K562 (cell line): Measurements from ENCODE around the gene CHAC1. TPM values are rescaled to one million over a fixed set of nuclear protein-coding genes. Genes with fewer than 3 reads are reported as not detected.
A peak's percentile ranks its signal among the peaks of the same experiment; 100 is the strongest.

ENCODE experiments used
- ATAC-seq: fragments of 200-7000 bp; cut with Tn5 transposase; 3 replicates; pipeline ENCODE4 v1.9.1; 2020; ENCODE audit warnings: moderate library complexity
- BruUV-seq: library from RNA; stranded (reverse); fragments of 400-500 nt; replicated peaks from 2 replicates; lab custom pipeline; 2021; lab: Mats Ljungman, UMichigan
- CTCF ChIA-PET: fragments of 300-600 bp; formaldehyde crosslinking; extraction: SDS; loops from one replicate; lab custom pipeline; 2021; ENCODE audit warnings: low intra/inter-chr PET ratio; lab: Yijun Ruan, JAX
- POLR2A ChIA-PET: fragments of 300-600, 350-650 bp; sonication (Branson Sonifier 250); formaldehyde crosslinking; extraction: SDS; loops from one replicate; lab custom pipeline; 2021; ENCODE audit warnings: antibody characterized with exemption, inconsistent platforms; lab: Yijun Ruan, JAX
- DNase-seq, 4 experiments: peaks; one replicate each; pipeline versions ENCODE4 v3.0.0 to v3.0.0-alpha.2; 2011 to 2018; ENCODE audit warnings: low spot score in 3 of 4, mixed read lengths in 3 of 4; ENCODE audit errors: extremely low read depth in 1 of 4
- FAIRE-seq: peaks from 2 replicates; lab custom pipeline; 2011; peaks lifted over from hg19 to GRCh38; lab: Jason Lieb, UNC
- H2AFZ ChIP-seq: 2 replicates; pipeline ENCODE4 v1.6.0; 2011; ENCODE audit warnings: low read depth, low read length, control low read depth, inconsistent platforms
- H3K27ac ChIP-seq: fragments of 200-600 bp; 3 replicates; pipeline ENCODE4 v1.8.0; 2011; ENCODE audit warnings: low read depth, mild to moderate bottlenecking, control low read depth, inconsistent platforms, low read length, moderate library complexity, mixed read lengths; ENCODE audit errors: extremely low read depth
- H3K27me3 ChIP-seq, 2 experiments: fragments of 300-600 bp in 1 of 2; 2 replicates in 1 of 2; 3 replicates in 1 of 2; pipeline versions ENCODE4 v1.6.0 to v1.8.0; 2011; ENCODE audit warnings: inconsistent platforms in 2 of 2, low read length in 2 of 2, mild to moderate bottlenecking in 1 of 2, mixed read lengths in 1 of 2, moderate library complexity in 1 of 2; ENCODE audit not compliant: control insufficient read depth in 2 of 2, insufficient read depth in 2 of 2
- H3K36me3 ChIP-seq: fragments of 300-600 bp; 3 replicates; pipeline ENCODE4 v1.8.0; 2011; ENCODE audit warnings: mild to moderate bottlenecking, low read length, inconsistent platforms; ENCODE audit not compliant: control insufficient read depth, insufficient read depth
- H3K4me1 ChIP-seq, 2 experiments: fragments of 200-600 bp in 1 of 2; replicated peaks in 1 of 2; 2 replicates in 1 of 2; 3 replicates in 1 of 2; pipeline versions ENCODE4 v1.5.1 to v1.8.0; 2011; ENCODE audit warnings: inconsistent platforms in 2 of 2, low read length in 2 of 2, mild to moderate bottlenecking in 1 of 2, mixed read lengths in 1 of 2, moderate library complexity in 1 of 2; ENCODE audit not compliant: control insufficient read depth in 2 of 2, insufficient read depth in 2 of 2
- H3K4me2 ChIP-seq: 2 replicates; pipeline ENCODE4 v1.6.1; 2011; ENCODE audit warnings: low read length, control low read depth, inconsistent platforms, mixed read lengths; ENCODE audit not compliant: insufficient read depth
- H3K4me3 ChIP-seq: fragments of 200-600 bp; sonication (generic), shearing (Covaris generic); 2 replicates; pipeline ENCODE4 v1.5.1; 2016; ENCODE audit warnings: control low read depth, inconsistent platforms
- H3K79me2 ChIP-seq: fragments of 200-600 bp; 3 replicates; pipeline ENCODE4 v1.8.0; 2011; ENCODE audit warnings: low read length, inconsistent platforms; ENCODE audit not compliant: control insufficient read depth, insufficient read depth
- H3K9ac ChIP-seq, 2 experiments: 2 replicates each; pipeline versions ENCODE4 v1.6.0 to v1.6.1; 2011; ENCODE audit warnings: low read depth in 2 of 2, low read length in 2 of 2, control low read depth in 1 of 2, inconsistent platforms in 1 of 2, mild to moderate bottlenecking in 1 of 2, mixed read lengths in 1 of 2; ENCODE audit not compliant: insufficient read depth in 1 of 2
- H3K9me1 ChIP-seq: one replicate; pipeline ENCODE4 v1.6.0; 2011; ENCODE audit warnings: inconsistent platforms, mild to moderate bottlenecking, low read length, moderate library complexity; ENCODE audit not compliant: control insufficient read depth, insufficient read depth
- H3K9me3 ChIP-seq: replicated peaks from 2 replicates; pipeline ENCODE4 v1.5.1; 2011; ENCODE audit warnings: low read depth, low read length, inconsistent platforms; ENCODE audit not compliant: control insufficient read depth, insufficient read depth
- H4K20me1 ChIP-seq: replicated peaks from 2 replicates; pipeline ENCODE4 v1.6.1; 2011; ENCODE audit warnings: low read length, inconsistent platforms, mixed read lengths; ENCODE audit not compliant: control insufficient read depth, insufficient read depth
- ETS1 ChIP-seq: conservative IDR thresholded peaks from 2 replicates; pipeline ENCODE4 v1.6.1; 2011; ENCODE audit warnings: low read depth, mild to moderate bottlenecking, low read length; ENCODE audit not compliant: control insufficient read depth
- MLLT1 ChIP-seq, 2 experiments: fragments of 450-650 bp; IDR thresholded peaks; 2 replicates each; pipeline ENCODE4 v1.6.1; 2016
- POLR3A ChIP-seq: IDR thresholded peaks from 2 replicates; pipeline ENCODE4 v1.6.1; 2011; ENCODE audit warnings: borderline replicate concordance, mild to moderate bottlenecking, moderate library complexity; ENCODE audit not compliant: insufficient read length, insufficient read depth; ENCODE audit errors: extremely low read depth
- ZNF217 ChIP-seq: sonication (generic); formaldehyde crosslinking; IDR thresholded peaks from 2 replicates; pipeline ENCODE4 v1.8.0; 2022; ENCODE audit warnings: mild to moderate bottlenecking, missing genetic modification reagents
- WGBS: fragments of 100-300 bp; shearing (Covaris generic); methylation state at CpG from one replicate; pipeline ENCODE4 v1.1.6; 2016; ENCODE audit warnings: low coverage, mixed read lengths; ENCODE audit not compliant: insufficient coverage; ENCODE audit errors: missing lambda C conversion rate; 5-methylcytosine and 5-hydroxymethylcytosine counted together
- in situ Hi-C: fragments of 300-500 bp; cut with MboI; formaldehyde crosslinking; loops from 4 replicates; pipeline ENCODE4 v1.15.0; 2018; ENCODE audit warnings: inconsistent platforms, mixed read lengths
- intact Hi-C: fragments of 100-400 bp; cut with micrococcal nuclease; formaldehyde crosslinking; loops from 2 replicates; pipeline ENCODE4 v1.14.2; 2022
- polyA plus RNA-seq, 8 experiments: library from polyadenylated mRNA; depleted of rRNA in 4 of 8; stranded (reverse) in 5 of 8; unstranded in 3 of 8; fragments of >200 nt; fragmentation: Nextera tagmentation in 2 of 8; fragmentation: Illumina TruSeq in 1 of 8; extraction: Ambion mirVana in 2 of 8; extraction: Trizol in 1 of 8; gene quantifications; 2 replicates each; pipeline versions ENCODE4 v1.2.1 to v1.2.3, GENCODE V29; 2011 to 2014; ENCODE audit warnings: inconsistent platforms in 1 of 8, missing spikeins in 1 of 8
- total RNA-seq, 7 experiments: library from RNA; depleted of rRNA in 6 of 7; stranded (reverse); fragments of >200 nt in 6 of 7; fragmentation: Illumina TruSeq in 2 of 7; extraction: Trizol in 2 of 7; gene quantifications; 2 replicates each; pipeline versions ENCODE4 v1.2.1 to v1.2.3, GENCODE V29; 2011 to 2021; ENCODE audit warnings: low replicate concordance in 1 of 7
- TF ChIP-seq, protein P1 (sequence below), 2 experiments: fragments of 450-650 bp; IDR thresholded peaks; 2 replicates each; pipeline ENCODE4 v1.6.1; 2016; ENCODE audit warnings: mild to moderate bottlenecking in 2 of 2, borderline replicate concordance in 1 of 2, low read depth in 1 of 2, moderate library complexity in 1 of 2
- TF ChIP-seq, protein P2 (sequence below): sonication (generic); formaldehyde crosslinking; IDR thresholded peaks from 2 replicates; pipeline ENCODE4 v1.8.0; 2022; ENCODE audit warnings: mild to moderate bottlenecking, low read depth, missing genetic modification reagents

Gene CHAC1
- total and polyA plus RNA-seq, 9 of the 15 experiments (the other 6 are each of a cell fraction or from before 2014, with no cell fraction given): 0.47 to 39.0 (median 7.5) TPM

- Histone ChIP-seq H3K27ac (peak overlapping the region; percentile 71; the same call in 2 of the 3 replicates), H3K36me3 (no peaks in the 10 kb centered on the region), H3K79me2 (no peaks in the 10 kb centered on the region), H3K4me1 (peaks cover 5 to 28% of the 10 kb centered on the region in 2 experiments; a peak in 4 of 5 replicates), H3K4me3 (peak overlapping the region; percentile 56), H3K4me2 (peak overlapping the region; percentile 78), H2AFZ (peak overlapping the region; percentile 99), H3K9me3 (no peaks in the 10 kb centered on the region), H3K9me1 (no peaks in the 10 kb centered on the region), H4K20me1 (no peaks in the 10 kb centered on the region), H3K9ac (peak overlapping the region; percentile 72 to 88), H3K27me3 (peaks cover 2 to 13% of the 10 kb centered on the region in 2 experiments; a peak in 3 of 5 replicates)
- ATAC-seq (peak; percentile 94), FAIRE-seq (peak; percentile 60), DNase-seq (peak; percentile 81 to 95 (median 94))
- intact Hi-C loops: no loop called here
- ChIA-PET POLR2A (interaction anchor here (0.6 to 3.6 kb wide), 10 partner anchors 10 to 363 kb away, joined by 3 to 17 read pairs (median 4); partner anchors contain the start of gene CHAC1), CTCF (interaction anchor here (0.6 to 1.1 kb wide), 5 partner anchors 36 to 273 kb away, joined by 3 read pairs; no protein-coding TSS in a partner anchor)
- no TSS peak for BruUV-seq
- 3% methylated on average over 45 of the region's 92 CpGs for WGBS
- in situ Hi-C loops: no loop called here
- TF ChIP-seq ZNF217 (CRISPR knock-in tag) (no peak), ETS1 (0 out of 2 replicates have a peak, but pooled peaks have one; percentile 22), POLR3A (no peak), MLLT1 (IDR thresholded peaks at IDR 0.05) (no peak)
- TF ChIP-seq, protein P1, sequence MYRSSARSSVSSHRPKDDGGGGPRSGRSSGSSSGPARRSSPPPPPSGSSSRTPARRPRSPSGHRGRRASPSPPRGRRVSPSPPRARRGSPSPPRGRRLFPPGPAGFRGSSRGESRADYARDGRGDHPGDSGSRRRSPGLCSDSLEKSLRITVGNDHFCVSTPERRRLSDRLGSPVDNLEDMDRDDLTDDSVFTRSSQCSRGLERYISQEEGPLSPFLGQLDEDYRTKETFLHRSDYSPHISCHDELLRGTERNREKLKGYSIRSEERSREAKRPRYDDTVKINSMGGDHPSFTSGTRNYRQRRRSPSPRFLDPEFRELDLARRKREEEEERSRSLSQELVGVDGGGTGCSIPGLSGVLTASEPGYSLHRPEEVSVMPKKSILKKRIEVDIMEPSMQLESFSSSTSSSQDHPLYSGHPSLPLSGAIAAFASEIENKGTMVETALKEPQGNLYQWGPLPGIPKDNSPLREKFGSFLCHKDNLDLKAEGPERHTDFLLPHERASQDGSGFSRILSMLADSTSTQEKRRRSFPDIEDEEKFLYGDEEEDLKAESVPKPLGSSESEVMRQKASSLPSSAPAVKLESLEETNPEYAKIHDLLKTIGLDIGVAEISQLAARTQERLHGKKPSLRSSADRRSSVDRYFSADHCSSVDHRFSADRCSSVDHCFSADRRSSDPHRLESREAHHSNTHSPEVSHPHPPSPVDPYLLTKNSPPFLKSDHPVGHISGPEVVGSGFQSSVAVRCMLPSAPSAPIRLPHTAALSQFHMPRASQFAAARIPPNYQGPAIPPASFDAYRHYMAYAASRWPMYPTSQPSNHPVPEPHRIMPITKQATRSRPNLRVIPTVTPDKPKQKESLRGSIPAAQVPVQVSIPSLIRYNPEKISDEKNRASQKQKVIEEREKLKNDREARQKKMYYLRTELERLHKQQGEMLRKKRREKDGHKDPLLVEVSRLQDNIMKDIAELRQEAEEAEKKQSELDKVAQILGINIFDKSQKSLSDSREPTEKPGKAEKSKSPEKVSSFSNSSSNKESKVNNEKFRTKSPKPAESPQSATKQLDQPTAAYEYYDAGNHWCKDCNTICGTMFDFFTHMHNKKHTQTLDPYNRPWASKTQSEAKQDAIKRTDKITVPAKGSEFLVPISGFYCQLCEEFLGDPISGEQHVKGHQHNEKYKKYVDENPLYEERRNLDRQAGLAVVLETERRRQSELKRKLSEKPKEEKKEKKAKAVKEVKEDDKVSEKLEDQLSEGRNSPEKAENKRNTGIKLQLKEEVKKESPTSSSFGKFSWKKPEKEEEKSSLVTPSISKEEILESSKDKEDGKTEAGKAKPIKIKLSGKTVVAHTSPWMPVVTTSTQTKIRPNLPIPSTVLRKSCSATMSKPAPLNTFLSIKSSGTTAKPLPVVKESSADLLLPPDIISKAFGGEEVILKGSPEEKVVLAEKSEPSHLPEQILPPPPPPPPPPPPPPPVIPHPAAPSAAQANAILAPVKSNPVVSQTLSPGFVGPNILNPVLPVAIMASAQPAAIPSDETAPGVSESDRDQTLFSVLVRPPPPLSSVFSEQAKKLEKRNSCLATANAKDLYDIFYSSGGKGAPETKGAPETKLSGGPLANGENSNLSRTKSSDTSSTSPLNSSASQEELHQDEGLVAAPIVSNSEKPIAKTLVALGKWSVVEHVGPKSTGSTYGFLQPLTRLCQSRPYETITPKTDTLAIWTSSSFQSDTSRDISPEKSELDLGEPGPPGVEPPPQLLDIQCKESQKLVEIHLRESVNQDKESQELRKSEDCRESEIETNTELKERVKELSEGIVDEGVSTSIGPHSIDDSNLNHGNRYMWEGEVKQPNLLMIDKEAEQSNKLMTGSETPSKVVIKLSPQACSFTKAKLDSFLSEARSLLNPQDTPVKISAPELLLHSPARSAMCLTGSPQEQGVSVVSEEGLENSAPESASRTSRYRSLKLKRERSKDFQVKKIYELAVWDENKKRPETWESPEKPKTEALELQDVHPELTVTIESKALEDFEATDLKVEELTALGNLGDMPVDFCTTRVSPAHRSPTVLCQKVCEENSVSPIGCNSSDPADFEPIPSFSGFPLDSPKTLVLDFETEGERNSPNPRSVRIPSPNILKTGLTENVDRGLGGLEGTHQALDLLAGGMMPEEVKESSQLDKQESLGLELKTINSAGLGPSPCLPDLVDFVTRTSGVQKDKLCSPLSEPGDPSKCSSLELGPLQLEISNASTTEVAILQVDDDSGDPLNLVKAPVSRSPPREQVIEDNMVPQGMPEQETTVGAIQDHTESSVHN (IDR thresholded peaks at IDR 0.05; ENCODE audit: borderline replicate concordance in 1 of 2, low read depth in 1 of 2): no peak
- TF ChIP-seq, protein P2, sequence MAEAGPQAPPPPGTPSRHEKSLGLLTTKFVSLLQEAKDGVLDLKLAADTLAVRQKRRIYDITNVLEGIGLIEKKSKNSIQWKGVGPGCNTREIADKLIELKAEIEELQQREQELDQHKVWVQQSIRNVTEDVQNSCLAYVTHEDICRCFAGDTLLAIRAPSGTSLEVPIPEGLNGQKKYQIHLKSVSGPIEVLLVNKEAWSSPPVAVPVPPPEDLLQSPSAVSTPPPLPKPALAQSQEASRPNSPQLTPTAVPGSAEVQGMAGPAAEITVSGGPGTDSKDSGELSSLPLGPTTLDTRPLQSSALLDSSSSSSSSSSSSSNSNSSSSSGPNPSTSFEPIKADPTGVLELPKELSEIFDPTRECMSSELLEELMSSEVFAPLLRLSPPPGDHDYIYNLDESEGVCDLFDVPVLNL (CRISPR knock-in tag): no peak
These were observed 11.5 kb upstream of the CHAC1 start for GRCh38 chr15:40941528-40942336.
